ENCODE measurements around the gene ELL. TPM values are rescaled to one million over a fixed set of nuclear protein-coding genes. Genes with fewer than 3 reads are reported as not detected.

ELL gene
- total RNA-seq, 1 experiment from 2014 or later, result 18.6 TPM

GRCh38 chr19:18475762-18476331, 46.0 kb downstream of the ELL start:
- intact Hi-C loops (cut with micrococcal nuclease; ENCODE audit: unreplicated experiment), result no loop called here

GRCh38 chr19:18475004-18475453, 46.8 kb downstream of the ELL start:
- CTCF ChIA-PET, result no interaction called here
- intact Hi-C loops (cut with micrococcal nuclease; ENCODE audit: unreplicated experiment) (no loop called here), in situ Hi-C loops (cut with HindIII; ENCODE audit: low pct_unique_long_range_greater_than_20kb, low sequenced_read_pairs) (no loop called here)
- Histone ChIP-seq H3K27me3 (ENCODE audit: control insufficient read depth, insufficient read depth, low read length) (no peaks in the 10 kb centered on the region), H3K4me1 (ENCODE audit: control insufficient read depth, insufficient read depth, low read length) (peaks cover 18% of the 10 kb centered on the region), H3K9me3 (ENCODE audit: control insufficient read depth, insufficient read depth, low read depth, low read length) (no peaks in the 10 kb centered on the region), H3K27ac (ENCODE audit: low read length) (no peak overlapping the region), H3K36me3 (ENCODE audit: control insufficient read depth, insufficient read depth, low read length) (no peaks in the 10 kb centered on the region), H3K4me3 (ENCODE audit: low read depth in 2 of 2, low read length in 2 of 2) (no peak overlapping the region)
- TF ChIP-seq POLR2AphosphoS5 (IDR thresholded peaks at IDR 0.05; ENCODE audit: low read depth, low read length) (no peak), REST (IDR thresholded peaks at IDR 0.05; ENCODE audit: insufficient read depth in 1 of 2, low read depth in 2 of 2, low read length in 1 of 2) (no peak), SIN3A (IDR thresholded peaks at IDR 0.05; ENCODE audit: borderline replicate concordance, insufficient read depth, low read depth, low read length) (no peak), CTCF (IDR thresholded peaks at IDR 0.05) (no peak), TCF7L2 (IDR thresholded peaks at IDR 0.05; ENCODE audit: low read depth, low read length) (no peak)
- POLR2A ChIA-PET, result no interaction called here
- DNase-seq (ENCODE audit: low read depth, low spot score), result no peak
- no peak for ATAC-seq
- BruUV-seq (replicated peaks), result no TSS peak

More at GRCh38 chr19:18475762-18476331, 46.0 kb downstream of the ELL start:
- in situ Hi-C loops (cut with HindIII; ENCODE audit: low pct_unique_long_range_greater_than_20kb, low sequenced_read_pairs), result no loop called here
- H3K4me3 ChIP-seq (ENCODE audit: low read depth in 2 of 2, low read length in 2 of 2), result no peak overlapping the region
- DNase-seq (ENCODE audit: low read depth, low spot score) (no peak), ATAC-seq (no peak)
- CTCF ChIA-PET, result no interaction called here
- POLR2A ChIA-PET, result no interaction called here
- peaks cover 21% of the 10 kb centered on the region for H3K4me1 ChIP-seq (ENCODE audit: control insufficient read depth, insufficient read depth, low read length)
- H3K27ac ChIP-seq (ENCODE audit: low read length), result no peak overlapping the region
- no peaks in the 10 kb centered on the region for H3K27me3 ChIP-seq (ENCODE audit: control insufficient read depth, insufficient read depth, low read length)
- no peaks in the 10 kb centered on the region for H3K36me3 ChIP-seq (ENCODE audit: control insufficient read depth, insufficient read depth, low read length)
- BruUV-seq (replicated peaks), result no TSS peak
- no peaks in the 10 kb centered on the region for H3K9me3 ChIP-seq (ENCODE audit: control insufficient read depth, insufficient read depth, low read depth, low read length)
- TF ChIP-seq SIN3A (IDR thresholded peaks at IDR 0.05; ENCODE audit: borderline replicate concordance, insufficient read depth, low read depth, low read length) (no peak), REST (IDR thresholded peaks at IDR 0.05; ENCODE audit: insufficient read depth in 1 of 2, low read depth in 2 of 2, low read length in 1 of 2) (no peak), TCF7L2 (IDR thresholded peaks at IDR 0.05; ENCODE audit: low read depth, low read length) (no peak), CTCF (IDR thresholded peaks at IDR 0.05) (no peak), POLR2AphosphoS5 (IDR thresholded peaks at IDR 0.05; ENCODE audit: low read depth, low read length) (no peak)
